ENCODE measurements around the gene ZNF684.

GRCh38 chr1:40495315-40495903 is 36.0 kb upstream of the ZNF684 start:
- no peak for TF ChIP-seq POLR2A (IDR thresholded peaks at IDR 0.05)
- TF ChIP-seq CTCF (IDR thresholded peaks at IDR 0.05), result no peak
